Endothelial cell of hepatic sinusoid (primary cell): ENCODE data around the gene HCRTR1.

Experiments used
- in situ Hi-C: cut with HindIII; loops from 2 replicates; pipeline ENCODE4 v1.10.0; 2017; ENCODE audit warnings: low sequenced_read_pairs

HCRTR1 gene

DNA sequence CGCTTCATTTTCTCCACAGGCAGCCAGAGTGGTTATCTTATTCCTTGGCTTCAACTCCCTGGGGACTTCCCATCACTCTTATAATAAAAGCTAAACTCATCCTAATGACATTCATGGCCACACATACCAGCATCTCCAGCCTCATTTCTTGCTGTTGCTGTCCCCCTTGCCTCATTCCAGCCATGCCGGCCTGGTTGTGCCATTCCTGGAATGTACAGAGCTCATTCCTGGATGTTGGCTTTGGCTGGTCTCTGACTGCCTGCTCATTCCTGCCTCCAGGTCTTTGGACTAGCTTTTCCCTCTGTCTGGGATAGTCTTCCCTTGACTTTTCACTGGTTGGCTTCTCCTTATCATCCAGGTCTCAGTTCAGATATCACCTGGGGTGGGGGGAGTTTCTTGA lies 29.6 kb downstream of the HCRTR1 start:
- in situ Hi-C loops = no loop called here

DNA sequence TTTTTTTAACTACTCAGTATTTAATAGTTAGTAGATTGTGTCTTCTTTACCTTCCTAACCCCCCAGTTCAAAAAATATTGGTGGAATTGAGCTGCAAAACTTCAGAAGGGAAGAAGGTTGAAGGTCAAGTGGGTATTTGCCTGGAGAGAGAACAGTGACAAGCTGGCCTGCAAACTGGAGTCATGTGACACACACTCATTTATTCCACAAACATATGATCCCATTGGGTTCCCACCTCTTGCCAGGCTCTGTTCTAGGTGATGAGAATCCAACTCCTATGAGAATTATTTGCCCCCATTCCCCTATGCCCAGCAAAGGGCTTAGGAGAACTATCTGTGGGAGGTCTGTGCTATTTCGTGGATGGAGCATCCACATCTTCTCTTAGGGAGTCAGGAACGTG lies 30.7 kb downstream of the HCRTR1 start:
- in situ Hi-C loops = no loop called here

DNA sequence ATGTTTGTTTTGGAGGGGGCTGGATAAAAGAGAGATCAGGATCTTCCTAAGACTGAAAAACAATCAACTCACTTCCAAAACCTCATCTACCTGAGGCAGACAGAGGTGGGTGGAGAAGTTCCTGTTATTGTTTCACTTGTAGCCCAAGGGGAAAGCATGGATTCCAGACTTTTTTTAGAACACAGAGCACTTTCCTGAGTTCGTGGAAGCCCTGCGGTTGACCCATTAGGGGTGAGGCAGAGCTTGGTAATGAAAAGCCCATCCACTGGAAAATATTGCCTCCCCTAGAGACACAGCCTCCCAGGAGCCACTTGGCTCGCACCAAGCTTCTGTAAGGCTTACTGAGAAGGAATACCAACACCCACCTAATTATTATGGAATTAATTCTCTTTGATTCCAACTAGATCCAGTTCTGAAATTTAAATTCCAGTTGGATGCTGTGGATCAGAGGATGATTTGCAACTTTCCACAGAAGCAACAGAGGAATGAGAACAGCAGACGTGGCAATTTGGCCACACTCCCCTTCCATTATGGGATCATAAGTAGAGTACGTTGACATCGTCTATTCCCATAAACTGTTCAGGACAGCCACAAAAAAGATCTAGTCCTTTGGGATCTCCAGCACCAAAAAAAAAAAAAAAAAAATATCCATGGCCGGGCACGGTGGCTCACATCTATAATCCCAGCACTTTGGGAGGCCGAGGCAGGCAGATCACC lies 31.3 kb downstream of the HCRTR1 start:
- in situ Hi-C loops = no loop called here

DNA sequence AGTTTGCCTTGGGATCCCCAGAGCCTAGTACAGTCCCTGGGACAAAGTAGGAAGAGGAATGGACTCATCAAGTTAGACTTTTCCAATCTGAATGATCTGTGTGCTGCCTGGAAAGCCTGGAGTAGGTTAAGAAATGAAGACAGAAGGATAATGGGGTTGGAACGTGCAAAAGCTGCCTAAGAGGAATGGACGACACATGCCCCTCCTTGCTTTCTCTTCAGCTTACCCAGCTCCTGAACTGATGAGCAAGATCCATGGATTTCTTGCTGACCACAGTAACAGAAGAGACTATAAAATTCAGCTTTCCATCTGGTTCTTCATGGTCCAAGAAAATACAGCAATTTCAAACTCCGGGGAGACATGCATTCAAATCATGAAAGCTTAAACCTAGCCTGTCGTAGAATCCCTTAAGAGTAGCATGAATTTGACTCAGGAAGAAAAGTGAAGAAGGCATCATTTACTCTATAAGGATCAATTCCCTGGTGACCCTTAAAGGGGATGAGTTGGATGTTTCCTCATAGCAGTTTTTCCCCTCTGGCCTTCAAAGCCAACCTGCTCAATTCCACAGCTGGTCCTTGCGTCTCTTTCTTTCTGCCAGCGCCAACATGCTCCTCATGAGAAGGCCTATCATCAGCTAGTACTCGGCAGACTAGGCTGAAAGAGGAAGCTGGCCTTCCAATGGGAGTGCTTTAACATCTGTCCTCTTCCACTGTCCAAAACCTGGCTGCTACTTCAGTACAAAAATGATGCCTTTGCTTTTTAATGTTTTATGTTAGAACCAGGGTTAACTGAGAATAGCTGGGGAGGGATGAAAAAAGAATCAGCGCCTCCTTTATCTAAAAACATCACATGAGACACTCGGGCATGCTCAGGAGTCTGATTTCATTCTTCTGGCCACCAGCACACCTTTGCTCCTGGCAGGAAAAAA lies 32.9 kb downstream of the HCRTR1 start:
- in situ Hi-C loops = loop anchor here (10.0 kb wide), 1 partner anchor 64 kb away; no protein-coding TSS in a partner anchor

DNA sequence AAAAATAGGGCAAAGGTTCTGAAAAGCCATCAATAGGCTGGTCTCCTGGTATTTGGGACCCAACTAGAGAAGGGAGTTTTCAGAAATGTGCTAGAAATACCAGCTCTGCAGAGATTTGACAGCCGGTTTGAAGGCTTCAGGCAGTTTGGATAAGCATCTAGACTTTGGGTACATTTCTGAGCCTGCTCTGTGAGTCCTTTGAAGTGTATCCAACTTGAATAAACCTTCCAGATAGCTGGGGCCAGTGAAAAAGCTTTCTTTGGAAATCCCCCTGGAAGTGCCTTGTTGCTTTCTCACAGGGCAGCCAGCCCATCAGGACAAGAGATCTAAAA lies 33.6 kb downstream of the HCRTR1 start:
- in situ Hi-C loops = loop anchor here (10.0 kb wide), 1 partner anchor 64 kb away; no protein-coding TSS in a partner anchor

DNA sequence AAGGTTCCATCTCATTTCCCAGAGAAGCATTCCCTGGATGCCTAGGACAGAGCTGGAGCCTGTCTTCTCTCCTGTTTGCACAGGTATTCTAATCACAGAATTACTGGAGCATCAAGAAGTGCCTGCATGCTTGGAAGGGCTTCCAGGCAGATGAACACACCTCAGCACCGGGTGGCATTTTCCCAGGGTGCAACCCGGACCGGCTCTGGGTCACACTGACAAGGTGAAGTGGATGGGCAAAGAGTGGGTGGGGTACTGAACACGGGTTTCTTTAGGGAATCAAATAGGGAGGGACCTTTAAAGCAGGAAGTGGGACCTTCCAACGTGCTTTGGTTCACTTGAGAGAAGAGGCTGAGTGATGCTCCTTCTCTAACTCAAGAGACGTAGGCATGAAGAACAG lies 34.3 kb downstream of the HCRTR1 start:
- in situ Hi-C loops = loop anchor here (10.0 kb wide), 1 partner anchor 63 kb away; no protein-coding TSS in a partner anchor

DNA sequence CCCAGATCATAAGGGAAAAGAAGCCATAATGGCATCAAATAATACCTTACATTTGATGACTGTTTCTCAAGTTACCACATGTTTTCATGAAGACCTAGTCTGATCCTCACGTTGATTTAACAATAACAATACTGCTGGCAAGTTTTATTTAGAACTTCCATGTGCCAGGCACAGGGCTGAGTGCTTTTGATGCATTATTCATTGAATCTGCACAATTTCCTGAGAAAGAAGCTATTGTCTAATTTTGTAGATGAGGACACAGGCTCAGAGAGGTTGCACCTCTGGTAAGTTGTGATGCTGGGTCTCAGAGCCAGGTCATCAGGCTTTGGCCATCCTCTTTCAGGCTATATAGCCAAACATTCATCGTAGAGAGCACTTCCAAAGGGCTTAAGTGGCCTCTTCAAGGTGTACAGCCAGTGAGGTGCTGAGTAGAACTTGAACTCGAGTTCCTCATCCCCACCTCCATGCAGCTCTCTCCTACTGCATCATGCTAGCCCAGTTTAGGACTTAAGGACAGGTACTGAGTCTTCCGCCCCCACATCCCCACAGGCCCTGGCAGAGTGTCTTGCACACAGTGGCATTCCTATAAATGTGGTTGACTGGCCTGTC lies 35.5 kb downstream of the HCRTR1 start:
- in situ Hi-C loops = loop anchor here (10.0 kb wide), 1 partner anchor 62 kb away; no protein-coding TSS in a partner anchor

DNA sequence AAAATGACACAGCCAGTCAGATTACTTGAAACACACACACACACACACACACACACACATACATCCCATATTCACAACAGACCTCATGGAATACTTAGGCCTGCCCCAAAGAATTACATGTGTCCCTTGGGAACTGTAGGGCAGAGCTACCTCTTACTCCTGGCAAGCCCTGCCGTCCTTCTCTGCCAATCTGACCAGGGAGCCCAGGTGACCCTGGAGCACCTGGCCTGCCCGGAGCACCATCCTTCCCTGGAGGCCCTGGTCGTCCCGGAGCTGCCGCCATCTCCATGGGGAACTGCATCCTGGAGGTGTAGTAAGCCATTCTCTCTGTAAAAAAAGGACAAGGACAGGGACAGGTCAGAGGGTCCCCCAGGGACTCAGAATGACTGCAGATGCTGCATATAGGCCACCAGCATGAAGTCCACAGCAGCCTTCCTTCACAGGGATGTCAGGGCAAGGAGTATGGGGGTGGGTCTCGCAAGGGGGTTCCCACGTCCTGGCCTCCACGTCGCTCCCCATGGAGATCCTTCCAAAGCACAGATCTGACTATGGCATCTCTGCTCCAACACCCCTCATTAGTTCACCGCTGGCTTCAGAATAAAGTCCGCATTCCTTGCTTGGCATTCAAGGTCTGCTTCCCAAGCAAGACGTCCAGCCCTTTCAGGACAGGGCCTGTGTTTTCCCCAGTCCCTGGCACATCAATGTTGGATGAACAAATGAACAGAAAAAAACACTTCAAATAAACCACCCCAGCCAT lies 36.4 kb downstream of the HCRTR1 start:
- in situ Hi-C loops = loop anchor here (10.0 kb wide), 1 partner anchor 61 kb away; no protein-coding TSS in a partner anchor

DNA sequence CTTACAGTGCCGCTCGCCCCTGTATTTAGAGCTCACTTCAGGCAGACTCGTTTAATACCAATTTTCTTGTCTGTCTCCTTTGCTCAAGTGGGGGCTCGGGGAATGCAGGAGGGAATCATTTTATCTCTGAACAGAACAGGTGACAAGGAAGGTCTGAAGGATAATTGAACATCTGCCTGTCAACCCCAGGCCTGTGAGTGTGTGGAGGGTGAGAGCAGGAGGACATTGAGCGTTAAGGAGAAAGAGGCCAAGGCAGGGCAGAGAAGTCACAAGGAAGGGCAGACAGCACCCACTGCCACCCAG lies 36.9 kb downstream of the HCRTR1 start:
- in situ Hi-C loops = loop anchor here (10.0 kb wide), 1 partner anchor 60 kb away; no protein-coding TSS in a partner anchor

DNA sequence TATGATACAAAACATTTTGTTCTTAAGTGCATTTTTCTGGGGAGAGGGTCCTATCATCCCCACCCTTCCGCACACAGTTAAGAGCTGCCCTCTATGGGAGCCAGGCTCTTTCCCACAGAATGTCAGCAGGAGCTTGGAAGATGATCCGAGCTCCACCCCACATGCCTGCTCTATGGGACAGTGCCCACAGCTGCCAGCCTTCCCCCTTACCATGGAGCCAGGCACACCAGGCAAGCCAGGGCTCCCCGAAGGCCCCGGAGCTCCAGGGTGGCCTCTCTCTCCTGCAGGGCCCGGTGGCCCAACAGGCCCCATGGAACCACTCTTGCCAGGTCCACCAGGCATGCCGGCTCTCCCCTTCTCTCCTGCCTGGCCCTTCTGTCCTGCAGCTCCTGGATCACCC lies 37.6 kb downstream of the HCRTR1 start:
- in situ Hi-C loops = loop anchor here (10.0 kb wide), 1 partner anchor 60 kb away; no protein-coding TSS in a partner anchor

DNA sequence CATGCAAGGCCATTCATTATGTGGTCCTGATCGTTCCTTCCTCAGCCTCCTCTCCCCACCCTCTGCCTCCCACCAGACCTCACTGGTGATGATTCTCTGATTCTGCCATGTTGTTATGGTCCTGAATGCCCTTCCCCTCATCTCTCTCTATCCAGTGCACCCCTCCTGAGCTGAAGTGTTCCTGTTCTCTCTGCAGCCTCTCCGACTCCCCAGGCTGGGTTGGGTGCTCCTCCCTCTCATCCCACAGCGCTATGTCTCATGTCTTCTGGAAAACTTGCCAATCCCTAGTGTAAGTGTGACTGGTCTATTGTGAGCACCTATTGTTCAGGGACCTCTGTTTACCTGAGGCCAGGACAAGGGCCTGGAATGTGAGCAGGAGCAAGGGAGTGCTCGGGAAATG lies 38.3 kb downstream of the HCRTR1 start:
- in situ Hi-C loops = loop anchor here (10.0 kb wide), 1 partner anchor 59 kb away; no protein-coding TSS in a partner anchor

DNA sequence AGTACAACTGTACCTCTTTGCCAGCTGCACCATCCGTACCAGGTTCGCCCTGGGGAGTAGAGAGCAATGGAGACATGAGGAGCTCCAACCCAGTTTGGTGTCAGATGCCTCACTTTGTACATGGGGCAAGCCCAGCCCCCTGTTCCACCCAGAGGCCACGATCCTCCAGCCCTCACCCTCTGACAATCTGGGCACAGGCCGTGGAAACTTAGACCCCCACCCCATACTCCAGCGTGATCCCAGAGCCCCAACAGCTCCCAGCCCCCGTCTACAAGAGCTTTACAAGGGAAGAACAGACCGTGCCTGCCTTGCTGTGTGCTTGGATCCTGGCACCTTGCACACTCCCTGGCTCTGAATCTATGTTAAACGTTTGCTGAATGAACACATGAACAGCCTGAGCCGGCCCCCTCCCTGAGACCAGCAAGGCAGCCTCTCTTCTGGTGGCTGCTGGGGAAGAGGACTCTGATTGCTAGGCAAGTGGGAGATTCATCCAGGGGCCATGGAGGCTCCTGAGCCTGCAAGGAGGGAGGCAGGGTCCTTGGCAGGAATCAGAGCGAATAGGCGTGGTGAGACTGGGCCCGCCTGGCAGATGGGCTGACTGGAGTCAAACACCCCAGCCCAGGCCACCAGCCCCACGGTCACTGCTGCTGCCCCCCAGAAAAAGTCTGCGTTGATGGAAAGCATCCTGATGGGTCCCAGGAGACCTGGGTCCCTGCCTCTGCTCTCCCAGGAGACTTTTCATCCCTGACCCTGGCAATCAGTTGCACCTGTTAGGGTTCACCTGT lies 39.7 kb downstream of the HCRTR1 start:
- in situ Hi-C loops = loop anchor here (10.0 kb wide), 1 partner anchor 58 kb away; no protein-coding TSS in a partner anchor

DNA sequence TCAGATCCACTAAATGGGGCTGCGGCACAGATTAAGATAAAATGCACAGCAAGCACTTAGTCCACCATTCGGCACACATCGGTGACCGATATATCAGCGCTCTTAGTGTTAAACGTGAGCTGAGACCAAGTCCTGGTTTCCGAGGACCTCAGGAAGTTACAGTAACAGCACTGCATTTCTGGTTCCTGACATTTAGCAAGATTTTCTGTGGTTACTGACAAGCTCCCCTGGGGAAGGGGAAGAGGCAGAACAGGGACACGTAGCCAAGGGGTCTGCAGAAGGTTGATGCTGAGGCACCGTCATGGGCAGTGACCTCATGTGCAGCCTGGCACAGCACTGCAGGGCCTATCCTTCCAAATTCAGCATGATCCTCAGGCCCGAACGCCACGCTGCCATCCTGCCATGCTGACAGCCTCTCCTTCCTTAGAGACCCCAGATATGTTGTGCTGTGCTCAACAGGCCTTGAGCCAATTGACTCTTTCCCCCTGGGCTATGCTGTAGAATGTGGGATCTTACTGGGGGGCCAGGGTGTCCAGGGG lies 40.6 kb downstream of the HCRTR1 start:
- in situ Hi-C loops = loop anchor here (10.0 kb wide), 1 partner anchor 57 kb away; no protein-coding TSS in a partner anchor

DNA sequence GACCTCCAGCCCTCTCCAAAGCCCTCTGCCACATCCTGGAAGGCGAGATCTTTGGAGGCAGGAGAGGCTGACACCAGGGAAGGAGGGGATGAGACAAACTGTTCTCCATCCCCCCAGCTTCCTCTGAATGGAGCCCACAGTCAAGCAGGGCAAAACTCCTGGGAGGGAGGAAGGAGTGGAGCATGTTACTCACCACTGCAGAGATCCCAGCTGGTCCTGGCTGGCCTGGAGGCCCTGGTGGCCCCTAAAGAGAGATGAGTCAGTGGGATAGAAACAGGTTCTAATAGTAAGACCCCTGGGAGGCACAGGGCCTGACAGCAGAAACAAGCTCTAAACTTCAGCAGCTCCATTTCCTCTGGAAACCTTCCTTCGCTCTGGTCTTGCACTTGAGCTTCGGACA lies 41.2 kb downstream of the HCRTR1 start:
- in situ Hi-C loops = loop anchor here (10.0 kb wide), 1 partner anchor 56 kb away; no protein-coding TSS in a partner anchor

DNA sequence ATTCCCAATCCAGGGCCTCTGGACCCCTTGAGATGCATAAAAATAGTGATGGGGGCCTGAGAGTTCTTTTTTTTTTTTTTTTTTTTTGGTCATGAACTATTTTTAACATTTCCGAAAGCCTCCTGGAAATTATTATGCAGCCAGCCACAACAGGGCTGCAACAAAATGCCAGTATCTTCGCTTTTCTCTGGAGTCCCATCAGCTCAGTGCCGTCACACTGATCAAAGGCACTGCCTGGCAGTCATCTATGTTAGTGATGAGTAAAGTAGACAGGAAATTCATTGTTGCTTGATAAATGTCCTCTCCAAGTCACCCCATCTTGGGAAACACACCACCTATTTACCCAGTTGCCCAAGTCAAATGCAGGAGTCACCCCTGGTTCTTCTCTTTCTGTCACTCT lies 42.4 kb downstream of the HCRTR1 start:
- in situ Hi-C loops = loop anchor here (10.0 kb wide), 1 partner anchor 55 kb away; no protein-coding TSS in a partner anchor

DNA sequence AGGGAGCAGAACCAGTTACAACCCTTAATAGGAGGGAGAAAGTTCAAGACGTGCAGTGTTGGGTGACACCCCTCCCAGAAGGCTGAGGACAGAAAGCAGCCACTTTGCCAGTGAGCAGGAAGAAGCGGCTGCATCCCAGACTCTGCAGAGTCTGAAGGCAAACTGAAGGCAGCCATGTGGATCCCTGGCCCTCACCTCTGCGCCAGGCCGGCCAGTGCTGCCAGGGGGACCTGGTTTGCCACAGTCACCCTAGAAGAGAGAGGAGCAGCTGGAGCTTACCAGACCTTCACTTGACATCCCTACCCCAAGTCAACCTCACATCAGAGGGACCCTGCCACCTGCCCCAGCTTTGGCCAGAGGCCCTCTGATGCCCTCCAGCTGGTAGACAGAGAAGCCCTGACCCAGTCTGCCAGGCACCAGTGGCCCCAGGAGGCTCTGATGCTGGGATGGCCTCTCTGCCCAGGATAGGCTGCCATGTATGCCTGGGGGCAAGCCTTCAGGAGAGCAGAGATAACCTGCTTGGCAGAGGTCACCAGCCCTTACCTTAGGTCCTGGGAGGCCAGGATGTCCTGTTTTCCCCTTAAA lies 43.5 kb downstream of the HCRTR1 start:
- in situ Hi-C loops = no loop called here

DNA sequence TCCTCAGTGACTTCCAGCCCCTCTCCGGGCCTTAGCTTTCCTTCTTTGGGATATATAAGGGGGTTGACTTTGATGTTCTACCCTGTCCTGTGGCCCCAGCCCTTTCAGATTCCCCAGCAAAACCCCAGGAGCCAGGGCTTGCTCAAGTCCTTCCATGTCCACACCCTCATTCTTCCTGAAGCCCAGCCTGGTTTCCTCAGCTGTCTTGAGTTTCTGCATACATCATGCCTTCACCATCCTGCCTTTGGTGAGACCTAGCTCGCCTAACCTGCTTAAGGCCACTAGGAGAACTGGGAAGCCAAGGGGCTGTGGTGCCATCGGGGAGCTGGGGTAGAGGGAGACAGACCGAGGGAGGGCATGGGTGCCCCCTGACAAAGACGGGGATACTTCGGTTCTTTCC lies 44.4 kb downstream of the HCRTR1 start:
- in situ Hi-C loops = no loop called here

DNA sequence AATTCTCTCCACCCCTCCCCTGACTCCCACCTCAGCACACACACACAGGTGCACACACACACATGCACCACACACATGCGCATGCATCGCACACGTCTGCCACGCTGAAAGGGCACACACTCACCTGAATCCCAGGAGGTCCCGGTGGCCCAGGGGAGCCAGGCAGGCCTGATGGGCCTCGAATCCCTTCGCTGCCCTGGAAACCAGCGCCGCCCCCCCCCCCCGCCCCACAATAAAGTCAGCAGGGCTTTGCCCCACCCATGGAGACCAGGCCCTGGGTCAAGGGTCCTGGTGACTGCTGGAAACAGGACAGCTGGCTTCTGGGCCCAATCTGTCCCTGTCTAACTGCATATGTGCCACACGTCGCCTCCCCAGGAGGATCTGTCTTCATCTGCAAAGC lies 45.0 kb downstream of the HCRTR1 start:
- in situ Hi-C loops = no loop called here
